GM23338 (cell line): ENCODE results near the gene MYLK3. TPM values are rescaled to one million over a fixed set of nuclear protein-coding genes. Genes with fewer than 3 reads are reported as not detected.

ENCODE experiments used
- EZH2 ChIP-seq: fragments of 200-600 bp; sonication (generic); IDR thresholded peaks from one replicate; pipeline ENCODE4 v1.8.0; 2017; ENCODE audit warnings: antibody characterized with exemption, mild to moderate bottlenecking, low read depth; ENCODE audit not compliant: unreplicated experiment
- REST ChIP-seq: IDR thresholded peaks from one replicate; pipeline ENCODE4 v1.6.1; 2018; ENCODE audit warnings: antibody characterized with exemption; ENCODE audit not compliant: unreplicated experiment
- ZNF462 ChIP-seq: fragments of 250-450 bp; sonication (Bioruptor Pico); IDR thresholded peaks from 2 replicates; pipeline ENCODE4 v1.5.0; 2020; ENCODE audit warnings: mild to moderate bottlenecking, moderate library complexity
- polyA plus RNA-seq: library from polyadenylated mRNA; unstranded; fragments of >200 nt; fragmentation: Nextera tagmentation; extraction: Ambion mirVana; gene quantifications from 2 replicates; pipeline ENCODE4 v1.2.1, GENCODE V29; 2016
- total RNA-seq: library from RNA; depleted of rRNA; stranded (reverse); fragments of >200 nt; shearing (Covaris generic); gene quantifications from 2 replicates; pipeline ENCODE4 v1.2.3, GENCODE V29; 2014

The MYLK3 gene
- total and polyA plus RNA-seq, 2 experiments from 2014 or later, result 0.18 to 0.63 TPM

GRCh38 chr16:46746821-46747776 is 1.0 kb downstream of the MYLK3 start (continued):
- TF ChIP-seq ZNF462 (CRISPR knock-in tag), result no peak
- no peak for TF ChIP-seq EZH2
- no peak for TF ChIP-seq REST
